ENCODE data around the gene TMEM94.
"Not testable (repeated sequence)": the region's sequence is repeated elsewhere in the genome, so short reads cannot be mapped to it uniquely, and the experiment has no call there.

Gene TMEM94

GRCh38 chr17:75517297-75517865 is 60.9 kb downstream of the TMEM94 start:
- H3K4me3 ChIP-seq (ENCODE audit: low read depth, low read length), result peak overlapping the region; percentile 90
- no peak overlapping the region for H2AFZ ChIP-seq (ENCODE audit: insufficient read depth, low read length, poor library complexity)
- no peak overlapping the region for H4K8ac ChIP-seq (ENCODE audit: low read depth, low read length)
- H2BK5ac ChIP-seq (ENCODE audit: low read depth, low read length, poor library complexity), result no peak overlapping the region
- peak overlapping the region; percentile 48 for H3K9ac ChIP-seq (ENCODE audit: low read length)
- H3K14ac ChIP-seq (ENCODE audit: low read length), result no peak overlapping the region
- H3K27me3 ChIP-seq (ENCODE audit: insufficient read depth, low read length), result no peaks in the 10 kb centered on the region
- H4K91ac ChIP-seq (ENCODE audit: low read depth, low read length), result no peak overlapping the region
- no CpG with 5 or more reads among the region's 10 CpGs for WGBS (ENCODE audit: extremely low coverage, insufficient coverage, insufficient read length)
- no peak overlapping the region for H2BK12ac ChIP-seq (ENCODE audit: low read length)
- H3K9me3 ChIP-seq (ENCODE audit: insufficient read depth, low read depth, low read length), result no peaks in the 10 kb centered on the region
- H3K79me1 ChIP-seq (ENCODE audit: low read length), result peaks cover 10% of the 10 kb centered on the region
- peak overlapping the region; percentile 79 for H3K4me2 ChIP-seq (ENCODE audit: low read length)
- no peak overlapping the region for H2AK5ac ChIP-seq (ENCODE audit: low read length)
- H3K36me3 ChIP-seq (ENCODE audit: control insufficient read depth in 1 of 2, insufficient read depth in 2 of 2, low read length in 2 of 2), result peaks cover 8 to 17% of the 10 kb centered on the region in 2 experiments
- no peak overlapping the region for H3K23ac ChIP-seq (ENCODE audit: low read length)
- H3K18ac ChIP-seq (ENCODE audit: low read length), result no peak overlapping the region
- H3K4ac ChIP-seq (ENCODE audit: low read depth, low read length), result no peak overlapping the region
- H3K79me2 ChIP-seq (ENCODE audit: control insufficient read depth, insufficient read depth, low read length, poor library complexity), result peaks cover 9% of the 10 kb centered on the region
- peaks cover 14 to 18% of the 10 kb centered on the region in 2 experiments for H3K4me1 ChIP-seq (ENCODE audit: control insufficient read depth in 1 of 2, insufficient read depth in 2 of 2, low read length in 2 of 2)
- no peak for DNase-seq
- H4K12ac ChIP-seq (ENCODE audit: low read depth, low read length), result no peak overlapping the region
- H3K27ac ChIP-seq (ENCODE audit: low read depth, low read length), result no peak overlapping the region
- H2BK120ac ChIP-seq (ENCODE audit: insufficient read depth, low read length, poor library complexity), result no peak overlapping the region

- no peaks in the 10 kb centered on the region for H3K9me3 ChIP-seq (ENCODE audit: insufficient read depth, low read depth, low read length)
- H4K8ac ChIP-seq (ENCODE audit: low read depth, low read length), result no peak overlapping the region
- no peak overlapping the region for H2AK5ac ChIP-seq (ENCODE audit: low read length)
- H2BK5ac ChIP-seq (ENCODE audit: low read depth, low read length, poor library complexity), result no peak overlapping the region
- no peak overlapping the region for H4K12ac ChIP-seq (ENCODE audit: low read depth, low read length)
- no peak overlapping the region for H2AFZ ChIP-seq (ENCODE audit: insufficient read depth, low read length, poor library complexity)
- no peak overlapping the region for H3K14ac ChIP-seq (ENCODE audit: low read length)
- no peak overlapping the region for H3K18ac ChIP-seq (ENCODE audit: low read length)
- peaks cover 10% of the 10 kb centered on the region for H3K79me1 ChIP-seq (ENCODE audit: low read length)
- H2BK12ac ChIP-seq (ENCODE audit: low read length), result no peak overlapping the region
- peaks cover 14 to 18% of the 10 kb centered on the region in 2 experiments for H3K4me1 ChIP-seq (ENCODE audit: control insufficient read depth in 1 of 2, insufficient read depth in 2 of 2, low read length in 2 of 2)
- H3K4me2 ChIP-seq (ENCODE audit: low read length), result no peak overlapping the region
- H4K91ac ChIP-seq (ENCODE audit: low read depth, low read length), result no peak overlapping the region
- no peaks in the 10 kb centered on the region for H3K27me3 ChIP-seq (ENCODE audit: insufficient read depth, low read length)
- H2BK120ac ChIP-seq (ENCODE audit: insufficient read depth, low read length, poor library complexity), result no peak overlapping the region
- DNase-seq, result no peak
- H3K4me3 ChIP-seq (ENCODE audit: low read depth, low read length), result no peak overlapping the region
- no peak overlapping the region for H3K4ac ChIP-seq (ENCODE audit: low read depth, low read length)
- H3K36me3 ChIP-seq (ENCODE audit: control insufficient read depth in 1 of 2, insufficient read depth in 2 of 2, low read length in 2 of 2), result peaks cover 8 to 17% of the 10 kb centered on the region in 2 experiments
- no peak overlapping the region for H3K27ac ChIP-seq (ENCODE audit: low read depth, low read length)
- no peak overlapping the region for H3K23ac ChIP-seq (ENCODE audit: low read length)
- H3K9ac ChIP-seq (ENCODE audit: low read length), result no peak overlapping the region
- WGBS (ENCODE audit: extremely low coverage, insufficient coverage, insufficient read length), result no CpG with 5 or more reads among the region's 3 CpGs
- peaks cover 9% of the 10 kb centered on the region for H3K79me2 ChIP-seq (ENCODE audit: control insufficient read depth, insufficient read depth, low read length, poor library complexity)
Observed at GRCh38 chr17:75518201-75518600, 61.8 kb downstream of the TMEM94 start.

GRCh38 chr17:75518983-75519537 is 62.6 kb downstream of the TMEM94 start:
- H3K27me3 ChIP-seq (ENCODE audit: insufficient read depth, low read length), result no peaks in the 10 kb centered on the region
- H3K4me1 ChIP-seq (ENCODE audit: control insufficient read depth in 1 of 2, insufficient read depth in 2 of 2, low read length in 2 of 2), result peaks cover 12 to 15% of the 10 kb centered on the region in 2 experiments
- H4K91ac ChIP-seq (ENCODE audit: low read depth, low read length), result no peak overlapping the region
- DNase-seq, result no peak
- H3K36me3 ChIP-seq (ENCODE audit: control insufficient read depth in 1 of 2, insufficient read depth in 2 of 2, low read length in 2 of 2), result peaks cover 9 to 21% of the 10 kb centered on the region in 2 experiments
- H3K18ac ChIP-seq (ENCODE audit: low read length), result no peak overlapping the region
- no peak overlapping the region for H2BK120ac ChIP-seq (ENCODE audit: insufficient read depth, low read length, poor library complexity)
- no peak overlapping the region for H4K12ac ChIP-seq (ENCODE audit: low read depth, low read length)
- no peak overlapping the region for H2AFZ ChIP-seq (ENCODE audit: insufficient read depth, low read length, poor library complexity)
- H2AK5ac ChIP-seq (ENCODE audit: low read length), result no peak overlapping the region
- no peak overlapping the region for H2BK12ac ChIP-seq (ENCODE audit: low read length)
- H3K4me2 ChIP-seq (ENCODE audit: low read length), result no peak overlapping the region
- WGBS (ENCODE audit: extremely low coverage, insufficient coverage, insufficient read length), result no CpG with 5 or more reads among the region's 9 CpGs
- H3K14ac ChIP-seq (ENCODE audit: low read length), result no peak overlapping the region
- H3K27ac ChIP-seq (ENCODE audit: low read depth, low read length), result no peak overlapping the region
- peaks cover 10% of the 10 kb centered on the region for H3K79me1 ChIP-seq (ENCODE audit: low read length)
- no peak overlapping the region for H3K9ac ChIP-seq (ENCODE audit: low read length)
- H3K4me3 ChIP-seq (ENCODE audit: low read depth, low read length), result no peak overlapping the region
- H3K23ac ChIP-seq (ENCODE audit: low read length), result no peak overlapping the region
- peaks cover 9% of the 10 kb centered on the region for H3K79me2 ChIP-seq (ENCODE audit: control insufficient read depth, insufficient read depth, low read length, poor library complexity)
- no peak overlapping the region for H2BK5ac ChIP-seq (ENCODE audit: low read depth, low read length, poor library complexity)
- no peaks in the 10 kb centered on the region for H3K9me3 ChIP-seq (ENCODE audit: insufficient read depth, low read depth, low read length)
- H3K4ac ChIP-seq (ENCODE audit: low read depth, low read length), result no peak overlapping the region
- H4K8ac ChIP-seq (ENCODE audit: low read depth, low read length), result no peak overlapping the region

DNA sequence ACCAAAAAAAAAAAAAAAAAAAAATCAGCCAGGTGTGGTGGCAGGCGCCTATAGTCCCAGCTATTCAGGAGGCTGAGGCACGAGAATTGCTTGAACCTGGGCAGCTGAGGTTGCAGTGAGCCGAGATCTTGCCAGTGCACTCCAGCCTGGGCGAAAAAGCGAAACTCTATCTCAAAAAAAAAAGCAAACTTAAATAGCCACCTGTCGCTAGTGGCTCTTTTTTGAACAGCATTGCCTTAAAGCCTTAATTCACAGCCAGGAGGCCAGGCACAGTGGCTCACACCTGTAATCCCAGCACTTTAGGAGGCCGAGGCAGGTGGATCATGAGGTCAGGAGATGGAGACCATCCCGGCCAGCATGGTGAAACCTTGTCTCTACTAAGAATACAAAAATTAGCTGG is 64.0 kb downstream of the TMEM94 start:
- WGBS (ENCODE audit: extremely low coverage, insufficient coverage, insufficient read length), result no CpG with 5 or more reads among the region's 8 CpGs

More for the DNA sequence above, 64.0 kb downstream of the TMEM94 start:
- H3K18ac ChIP-seq (ENCODE audit: low read length); H2BK5ac ChIP-seq (ENCODE audit: low read depth, low read length, poor library complexity); H2AFZ ChIP-seq (ENCODE audit: insufficient read depth, low read length, poor library complexity); H4K8ac ChIP-seq (ENCODE audit: low read depth, low read length); H3K14ac ChIP-seq (ENCODE audit: low read length); H3K4me2 ChIP-seq (ENCODE audit: low read length); H3K27me3 ChIP-seq (ENCODE audit: insufficient read depth, low read length); H3K27ac ChIP-seq (ENCODE audit: low read depth, low read length); H2AK5ac ChIP-seq (ENCODE audit: low read length); H4K12ac ChIP-seq (ENCODE audit: low read depth, low read length); H2BK12ac ChIP-seq (ENCODE audit: low read length); H3K4me3 ChIP-seq (ENCODE audit: low read depth, low read length); H2BK120ac ChIP-seq (ENCODE audit: insufficient read depth, low read length, poor library complexity); H3K9me3 ChIP-seq (ENCODE audit: insufficient read depth, low read depth, low read length); H3K79me1 ChIP-seq (ENCODE audit: low read length); H3K23ac ChIP-seq (ENCODE audit: low read length); H4K91ac ChIP-seq (ENCODE audit: low read depth, low read length); H3K4ac ChIP-seq (ENCODE audit: low read depth, low read length); DNase-seq; H3K79me2 ChIP-seq (ENCODE audit: control insufficient read depth, insufficient read depth, low read length, poor library complexity); H3K9ac ChIP-seq (ENCODE audit: low read length): not testable (repeated sequence)
- peaks cover 5 to 14% of the 10 kb centered on the region in 2 experiments for H3K4me1 ChIP-seq (ENCODE audit: control insufficient read depth in 1 of 2, insufficient read depth in 2 of 2, low read length in 2 of 2)
- H3K36me3 ChIP-seq (ENCODE audit: control insufficient read depth in 1 of 2, insufficient read depth in 2 of 2, low read length in 2 of 2), result peaks cover 9 to 25% of the 10 kb centered on the region in 2 experiments

Measured in trophoblast cell (in vitro differentiated cells and primary cell).